AG04450 (cell line): ENCODE measurements around the gene PDZRN4. TPM values are rescaled to one million over a fixed set of nuclear protein-coding genes. Genes with fewer than 3 reads are reported as not detected.

Experiments used
- CTCF ChIA-PET: fragments of 300-600, 350-600 bp; formaldehyde crosslinking; extraction: SDS; loops from one replicate; lab custom pipeline; 2022; ENCODE audit warnings: antibody characterized with exemption, inconsistent platforms; lab: Charles Lee
- POLR2A ChIA-PET: fragments of 350-600 bp; formaldehyde crosslinking; extraction: SDS; loops from one replicate; lab custom pipeline; 2021; ENCODE audit warnings: antibody characterized with exemption, inconsistent platforms; lab: Yijun Ruan, JAX
- DNase-seq: peaks from one replicate; pipeline ENCODE4 v3.0.0-alpha.2; 2011; ENCODE audit warnings: low read depth, low spot score
- H3K27ac ChIP-seq: one replicate; pipeline ENCODE4 v1.5.1; 2012; ENCODE audit warnings: low read depth, low read length, control low read depth
- H3K27me3 ChIP-seq: one replicate; pipeline ENCODE4 v1.6.0; 2012; ENCODE audit warnings: low read length; ENCODE audit not compliant: control insufficient read depth, insufficient read depth
- H3K4me3 ChIP-seq: 2 replicates; pipeline ENCODE4 v1.5.1; 2011; ENCODE audit warnings: mild to moderate bottlenecking, low read depth, low read length, control low read depth
- H3K9me3 ChIP-seq: 2 replicates; pipeline ENCODE4 v1.5.1; 2012; ENCODE audit warnings: low read length; ENCODE audit not compliant: control insufficient read depth, insufficient read depth
- CTCF ChIP-seq: IDR thresholded peaks from 2 replicates; pipeline ENCODE4 v1.5.1; 2011; ENCODE audit warnings: low read depth, low read length, control low read depth, inconsistent platforms
- polyA plus RNA-seq: library from polyadenylated mRNA; depleted of rRNA; stranded (reverse); fragments of >200 nt; gene quantifications from 2 replicates; pipeline ENCODE4 v1.2.3, GENCODE V29; 2011

PDZRN4 gene
- polyA plus RNA-seq, 1 experiment: not detected

GRCh38 chr12:41223600-41223999, 35.5 kb downstream of the PDZRN4 start:
- POLR2A ChIA-PET: no interaction called here
- Histone ChIP-seq H3K27me3 (no peaks in the 10 kb centered on the region), H3K27ac (no peak overlapping the region), H3K4me3 (no peak overlapping the region), H3K9me3 (no peaks in the 10 kb centered on the region)
- no peak for DNase-seq
- CTCF ChIA-PET: no interaction called here
- TF ChIP-seq CTCF: no peak

GRCh38 chr12:41224066-41224465, 35.9 kb downstream of the PDZRN4 start:
- no peak for TF ChIP-seq CTCF
- no peaks in the 10 kb centered on the region for H3K9me3 ChIP-seq
- ChIA-PET CTCF (no interaction called here), POLR2A (no interaction called here)
- no peaks in the 10 kb centered on the region for H3K27me3 ChIP-seq
- no peak overlapping the region for H3K4me3 ChIP-seq
- no peak for DNase-seq
- H3K27ac ChIP-seq: no peak overlapping the region

- CTCF ChIA-PET: interaction anchor here (1.1 kb wide), 1 partner anchor 279 kb away, joined by 3 read pairs; no protein-coding TSS in a partner anchor
- no peak for DNase-seq
- no peak overlapping the region for H3K27ac ChIP-seq
- TF ChIP-seq CTCF: no peak
- no peak overlapping the region for H3K4me3 ChIP-seq
- H3K27me3 ChIP-seq: no peaks in the 10 kb centered on the region
- POLR2A ChIA-PET: no interaction called here
- H3K9me3 ChIP-seq: no peaks in the 10 kb centered on the region
Measured at GRCh38 chr12:41225179-41225578, 37.1 kb downstream of the PDZRN4 start.

GRCh38 chr12:41228066-41228820, 40.1 kb downstream of the PDZRN4 start:
- ChIA-PET POLR2A (no interaction called here), CTCF (no interaction called here)
- H3K4me3 ChIP-seq: no peak overlapping the region
- H3K9me3 ChIP-seq: no peaks in the 10 kb centered on the region
- H3K27ac ChIP-seq: no peak overlapping the region
- no peak for TF ChIP-seq CTCF
- no peaks in the 10 kb centered on the region for H3K27me3 ChIP-seq
- no peak for DNase-seq

- no peak for DNase-seq
- ChIA-PET CTCF (no interaction called here), POLR2A (no interaction called here)
- no peak for TF ChIP-seq CTCF
- H3K4me3 ChIP-seq: no peak overlapping the region
- H3K9me3 ChIP-seq: no peaks in the 10 kb centered on the region
- no peaks in the 10 kb centered on the region for H3K27me3 ChIP-seq
- H3K27ac ChIP-seq: no peak overlapping the region
Measured at GRCh38 chr12:41230756-41231155, 42.6 kb downstream of the PDZRN4 start.
